ENCODE measurements around the gene NAXE.

GRCh38 chr1:156643778-156644092 is 52.2 kb downstream of the NAXE start:
- TF ChIP-seq EZH2 (IDR thresholded peaks at IDR 0.05; ENCODE audit: borderline replicate concordance, low read depth, low read length, severe bottlenecking): no peak
- no peak for TF ChIP-seq CTCF (IDR thresholded peaks at IDR 0.05; ENCODE audit: borderline replicate concordance, extremely low read depth, low read length, poor library complexity, severe bottlenecking)
